Activated naive CD4-positive, alpha-beta T cell treated with anti-CD3 and anti-CD28 coated beads, Interleukin-2, amount 50 U/mL, for 24 hours (primary cell): Measurements from ENCODE around the gene RBM44.
"Not testable (repeated sequence)": the region's sequence is repeated elsewhere in the genome, so short reads cannot be mapped to it uniquely, and the experiment has no call there.

ENCODE experiments used
- H3K27ac Mint-ChIP-seq: one replicate; pipeline ENCODE4 v1.8.0; 2021; ENCODE audit warnings: mild to moderate bottlenecking, mixed read lengths
- H3K27me3 Mint-ChIP-seq: one replicate; pipeline ENCODE4 v1.8.0; 2021; ENCODE audit warnings: mixed read lengths
- H3K36me3 Mint-ChIP-seq: one replicate; pipeline ENCODE4 v1.8.0; 2021; ENCODE audit warnings: mixed read lengths
- H3K4me1 Mint-ChIP-seq: one replicate; pipeline ENCODE4 v1.8.0; 2021; ENCODE audit warnings: mixed read lengths
- H3K4me3 Mint-ChIP-seq: one replicate; pipeline ENCODE4 v1.8.0; 2021; ENCODE audit warnings: mild to moderate bottlenecking, mixed read lengths
- H3K9me3 Mint-ChIP-seq: one replicate; pipeline ENCODE4 v1.8.0; 2021; ENCODE audit warnings: mixed read lengths

The RBM44 gene

DNA sequence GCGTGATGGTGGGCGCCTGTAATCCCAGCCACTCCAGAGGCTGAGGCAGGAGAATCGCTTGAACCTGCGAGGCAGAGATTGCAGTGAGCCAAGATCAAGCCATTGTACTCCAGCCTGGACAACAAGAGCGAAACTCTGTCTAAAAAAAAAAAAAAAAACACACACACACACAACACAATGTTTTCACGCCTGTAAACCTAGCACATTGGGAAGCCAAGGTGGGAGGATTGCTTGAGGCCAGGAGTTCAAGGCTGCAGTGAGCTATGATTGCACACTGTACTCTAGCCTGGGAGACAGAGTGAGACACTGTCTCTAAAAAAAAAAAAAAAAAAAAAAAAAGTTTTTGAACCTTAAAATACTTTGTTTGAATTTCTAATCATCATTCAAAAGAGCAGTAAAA, 33.5 kb upstream of the RBM44 start:
- not testable (repeated sequence) for H3K27me3 Mint-ChIP-seq, H3K27ac Mint-ChIP-seq, H3K9me3 Mint-ChIP-seq, H3K4me1 Mint-ChIP-seq, H3K4me3 Mint-ChIP-seq
- peaks cover 18% of the 10 kb centered on the region for H3K36me3 Mint-ChIP-seq

DNA sequence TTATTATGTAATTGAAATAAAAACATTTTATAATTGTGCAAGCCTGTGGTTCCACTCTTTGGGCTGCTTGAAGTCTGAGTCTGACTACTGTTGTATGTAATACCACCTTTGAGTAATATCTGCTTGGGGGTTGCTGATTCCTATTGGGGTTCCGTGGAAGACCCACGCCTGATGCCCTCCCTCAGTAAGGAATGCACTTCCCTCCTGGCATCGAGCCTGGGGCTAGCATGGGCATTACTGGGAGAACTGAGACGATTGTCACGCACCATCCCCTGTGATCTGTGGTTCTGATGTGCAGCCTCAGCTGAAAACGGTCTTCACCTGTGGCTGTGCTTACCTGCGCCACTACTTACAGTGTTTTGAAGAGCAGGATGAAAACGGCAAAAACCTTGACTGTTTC, 32.7 kb upstream of the RBM44 start:
- peaks cover 16% of the 10 kb centered on the region for H3K36me3 Mint-ChIP-seq
- peak overlapping the region; percentile 21 for H3K27ac Mint-ChIP-seq

DNA sequence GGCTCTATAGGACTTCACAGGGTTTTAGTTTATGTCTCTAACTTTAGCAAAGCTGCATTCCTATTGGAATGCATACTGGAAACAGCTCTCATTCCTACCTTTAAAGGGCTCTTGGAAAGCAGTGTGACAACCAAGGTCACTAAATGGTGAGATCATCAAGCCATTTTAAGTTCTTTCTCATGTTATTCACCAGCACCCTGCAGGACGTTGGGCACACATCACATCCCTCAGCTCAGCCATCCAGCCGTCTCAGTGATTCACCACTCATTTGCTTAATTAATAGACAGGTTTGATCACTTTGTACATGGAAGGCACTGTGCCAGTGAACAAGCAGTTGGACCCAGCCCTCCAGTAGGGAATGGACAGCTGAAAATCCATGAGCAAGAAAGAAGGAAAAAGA, 32.2 kb upstream of the RBM44 start:
- no peaks in the 10 kb centered on the region for H3K9me3 Mint-ChIP-seq
- peaks cover 16% of the 10 kb centered on the region for H3K36me3 Mint-ChIP-seq
- no peak overlapping the region for H3K4me3 Mint-ChIP-seq
- peak overlapping the region; percentile 21 for H3K27ac Mint-ChIP-seq
- no peaks in the 10 kb centered on the region for H3K4me1 Mint-ChIP-seq
- H3K27me3 Mint-ChIP-seq: no peaks in the 10 kb centered on the region

More for the DNA sequence above, 32.7 kb upstream of the RBM44 start:
- no peak overlapping the region for H3K4me3 Mint-ChIP-seq
- no peaks in the 10 kb centered on the region for H3K4me1 Mint-ChIP-seq
- no peaks in the 10 kb centered on the region for H3K27me3 Mint-ChIP-seq
- H3K9me3 Mint-ChIP-seq: no peaks in the 10 kb centered on the region

DNA sequence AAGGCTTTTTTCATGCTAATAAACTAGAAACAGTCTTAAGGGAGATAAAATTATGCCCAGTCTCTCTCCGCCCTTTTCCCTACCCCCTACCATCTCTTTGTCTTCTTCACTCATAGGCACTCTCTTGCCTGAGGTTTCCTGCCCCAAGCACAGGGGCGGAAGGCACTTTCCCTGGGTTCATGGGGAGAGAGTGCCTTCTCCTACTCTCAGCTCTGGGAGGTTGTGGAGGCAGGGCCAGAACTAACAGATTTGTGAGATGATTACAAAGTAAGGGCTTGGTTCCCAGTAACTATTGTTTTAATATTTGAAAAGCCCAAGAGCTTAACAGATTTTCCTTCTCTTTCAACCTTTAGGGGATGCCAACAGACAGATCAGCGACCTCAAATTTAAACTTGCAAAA, 26.1 kb upstream of the RBM44 start:
- Mint-ChIP-seq H3K9me3 (no peaks in the 10 kb centered on the region), H3K27me3 (no peaks in the 10 kb centered on the region), H3K4me1 (no peaks in the 10 kb centered on the region), H3K4me3 (no peak overlapping the region), H3K36me3 (peaks cover 30% of the 10 kb centered on the region), H3K27ac (no peak overlapping the region)

DNA sequence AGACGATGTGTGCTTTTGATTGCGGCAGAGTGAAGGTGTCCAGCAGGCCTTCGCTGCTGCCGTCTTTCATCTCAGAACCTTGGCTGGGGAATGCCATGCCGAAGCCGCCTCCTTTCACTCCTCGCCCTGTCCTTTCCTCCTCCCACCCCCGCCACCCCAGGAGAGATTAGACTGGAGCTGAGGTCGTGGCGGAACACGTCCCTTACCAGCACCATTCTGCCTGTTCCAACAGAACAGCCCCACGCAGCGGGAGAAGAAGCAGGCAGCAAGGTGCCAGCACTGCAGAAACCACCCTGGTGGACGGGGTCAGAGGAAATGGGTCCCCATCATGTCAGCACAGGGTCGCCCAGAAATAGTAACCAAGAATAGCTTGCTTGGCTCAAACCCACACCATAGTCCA, 24.8 kb upstream of the RBM44 start:
- Mint-ChIP-seq H3K36me3 (peaks cover 35% of the 10 kb centered on the region), H3K4me1 (no peaks in the 10 kb centered on the region)

DNA sequence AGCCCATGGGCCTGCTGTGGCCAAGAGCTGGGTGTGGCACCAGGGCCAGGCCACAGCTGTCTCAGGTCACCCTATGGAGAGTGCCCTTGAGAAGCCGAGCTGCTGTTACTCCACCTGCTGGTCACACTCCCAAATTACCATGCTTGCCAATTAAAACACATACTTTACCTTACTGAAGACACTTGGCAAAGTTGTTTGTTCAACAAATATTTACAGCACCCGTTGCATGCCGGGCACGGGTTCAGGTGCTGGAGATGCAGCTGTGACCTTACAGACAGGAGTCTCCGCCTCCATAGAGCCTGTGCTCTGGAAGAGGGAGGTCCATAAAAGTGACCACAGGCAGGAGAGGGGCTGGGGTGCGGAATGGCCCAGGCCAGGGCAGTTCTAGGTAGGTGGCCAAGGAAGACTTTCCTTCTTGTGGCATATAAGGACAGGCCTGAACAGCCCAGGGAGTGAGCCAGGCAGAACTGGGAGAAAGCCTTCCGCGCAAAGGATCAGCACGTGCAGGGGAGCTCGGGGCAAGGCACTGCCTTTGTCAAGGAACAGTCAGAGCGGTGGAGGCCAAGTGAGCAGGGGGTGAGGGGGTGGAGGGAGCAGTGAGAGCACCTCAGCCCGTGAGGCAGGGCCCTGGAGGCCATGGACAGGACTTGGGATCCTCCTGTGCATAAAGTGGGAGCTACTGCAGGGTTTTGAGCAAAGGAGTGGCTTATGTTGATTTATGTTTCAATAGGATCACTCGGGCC, 23.6 kb upstream of the RBM44 start:
- H3K4me3 Mint-ChIP-seq: no peak overlapping the region
- no peak overlapping the region for H3K27ac Mint-ChIP-seq
- peaks cover 36% of the 10 kb centered on the region for H3K36me3 Mint-ChIP-seq

More for the DNA sequence above, 24.8 kb upstream of the RBM44 start:
- Mint-ChIP-seq H3K9me3 (no peaks in the 10 kb centered on the region), H3K4me3 (no peak overlapping the region), H3K27ac (no peak overlapping the region), H3K27me3 (no peaks in the 10 kb centered on the region)

DNA sequence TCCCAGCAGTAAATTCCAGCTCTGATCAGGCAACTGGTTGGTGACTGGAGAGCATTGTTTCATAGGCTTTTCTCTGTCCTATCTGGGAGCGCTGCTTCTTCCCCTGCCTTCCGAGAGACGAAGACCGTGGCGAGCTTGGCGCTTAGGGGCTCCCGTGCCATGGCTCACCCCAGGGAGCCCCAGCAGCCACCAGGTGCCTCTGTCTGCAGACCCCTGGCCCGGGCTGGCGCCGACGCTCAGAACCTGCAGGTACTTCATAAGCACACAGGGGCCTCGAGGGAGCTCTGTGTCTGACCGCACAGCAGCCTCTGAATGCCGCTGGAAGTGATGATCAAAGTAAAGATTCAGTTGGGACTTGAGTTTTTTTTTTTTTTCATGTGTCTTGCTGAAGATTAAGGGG, 19.1 kb upstream of the RBM44 start:
- no peaks in the 10 kb centered on the region for H3K9me3 Mint-ChIP-seq
- peaks cover 46% of the 10 kb centered on the region for H3K36me3 Mint-ChIP-seq
- H3K4me3 Mint-ChIP-seq: no peak overlapping the region
- H3K27me3 Mint-ChIP-seq: no peaks in the 10 kb centered on the region
- H3K27ac Mint-ChIP-seq: no peak overlapping the region
- H3K4me1 Mint-ChIP-seq: no peaks in the 10 kb centered on the region

More for the DNA sequence above, 23.6 kb upstream of the RBM44 start:
- no peaks in the 10 kb centered on the region for H3K4me1 Mint-ChIP-seq
- H3K9me3 Mint-ChIP-seq: no peaks in the 10 kb centered on the region
- H3K27me3 Mint-ChIP-seq: no peaks in the 10 kb centered on the region

DNA sequence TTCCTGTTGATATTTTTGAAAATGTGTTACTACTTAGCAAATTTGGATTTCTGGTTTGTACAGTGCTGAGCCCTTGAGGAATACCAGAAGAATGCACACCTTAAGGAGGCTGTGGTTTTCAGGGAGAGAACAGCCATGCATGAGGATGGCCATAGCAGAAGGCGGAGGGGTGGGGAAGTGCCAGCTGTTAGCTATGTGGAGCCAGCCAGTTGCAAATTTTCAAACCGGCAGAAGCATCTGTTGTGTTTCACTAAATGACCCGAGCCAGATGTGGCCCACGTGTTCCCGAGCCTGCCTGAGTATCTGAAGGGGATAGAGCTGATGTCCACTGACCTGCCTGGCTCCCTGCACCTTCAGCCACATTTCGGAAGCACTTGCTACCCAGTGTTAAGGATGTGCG, 16.4 kb upstream of the RBM44 start:
- Mint-ChIP-seq H3K27me3 (no peaks in the 10 kb centered on the region), H3K27ac (no peak overlapping the region), H3K4me1 (no peaks in the 10 kb centered on the region), H3K9me3 (peaks cover 4% of the 10 kb centered on the region), H3K4me3 (no peak overlapping the region), H3K36me3 (peaks cover 48% of the 10 kb centered on the region)

DNA sequence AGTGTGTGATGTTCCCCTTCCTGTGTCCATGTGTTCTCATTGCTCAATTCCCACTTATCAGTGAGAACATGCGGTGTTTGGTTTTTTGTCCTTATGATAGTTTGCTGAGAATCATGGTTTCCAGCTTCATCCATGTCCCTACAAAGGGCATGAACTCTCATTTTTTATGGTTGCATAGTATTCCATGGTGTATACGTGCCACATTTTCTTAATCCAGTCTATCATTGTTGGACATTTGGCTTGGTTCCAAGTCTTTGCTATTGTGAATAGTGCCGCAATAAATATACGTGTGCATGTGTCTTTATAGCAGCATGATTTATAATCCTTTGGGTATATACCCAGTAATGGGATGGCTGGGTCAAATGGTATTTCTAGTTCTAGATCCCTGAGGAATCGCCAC, 14.9 kb upstream of the RBM44 start:
- not testable (repeated sequence) for H3K4me3 Mint-ChIP-seq, H3K27me3 Mint-ChIP-seq
- H3K36me3 Mint-ChIP-seq: peaks cover 44% of the 10 kb centered on the region

DNA sequence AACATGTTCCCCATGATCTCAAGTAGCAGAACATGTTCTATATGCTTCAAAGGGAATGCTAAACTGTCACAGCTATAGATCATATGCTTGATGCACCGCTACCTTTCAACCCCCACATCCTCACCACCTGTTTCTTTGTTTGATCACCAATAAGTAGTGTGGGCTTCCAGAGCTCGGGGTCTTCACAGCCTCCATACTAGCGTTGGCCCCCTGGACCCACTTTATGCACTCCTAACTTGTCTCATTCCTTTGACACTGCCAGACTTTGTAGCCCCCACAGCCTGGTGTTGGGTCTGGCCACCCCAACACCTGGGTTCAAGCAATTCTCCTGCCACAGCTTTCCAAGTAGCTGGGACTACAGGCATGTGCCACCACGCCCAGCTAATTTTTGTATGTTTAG, 11.6 kb upstream of the RBM44 start:
- Mint-ChIP-seq H3K27ac (no peak overlapping the region), H3K36me3 (peaks cover 29% of the 10 kb centered on the region), H3K4me3 (no peak overlapping the region), H3K9me3 (peaks cover 4% of the 10 kb centered on the region), H3K4me1 (peaks cover 4% of the 10 kb centered on the region), H3K27me3 (no peaks in the 10 kb centered on the region)

More for the DNA sequence above, 14.9 kb upstream of the RBM44 start:
- not testable (repeated sequence) for H3K27ac Mint-ChIP-seq, H3K9me3 Mint-ChIP-seq, H3K4me1 Mint-ChIP-seq

DNA sequence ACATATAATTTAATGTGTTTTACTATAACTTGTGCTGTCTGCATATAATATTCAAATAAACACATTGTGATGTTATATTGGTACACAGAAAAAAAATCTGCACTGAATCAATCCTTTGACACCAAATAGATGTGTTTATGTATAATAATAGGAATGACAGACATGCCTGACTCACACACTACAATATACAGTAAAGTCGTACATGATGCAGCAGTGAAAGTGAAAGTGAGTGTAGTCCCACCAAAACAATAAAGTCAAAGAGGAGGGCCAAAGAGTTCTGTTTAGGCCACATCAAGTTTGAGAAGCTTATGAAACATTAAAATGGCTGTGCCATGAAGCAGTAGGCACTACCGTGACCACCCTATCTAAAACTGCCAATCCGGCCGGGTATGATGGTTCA, 8.2 kb upstream of the RBM44 start:
- H3K27me3 Mint-ChIP-seq: no peaks in the 10 kb centered on the region
- H3K4me3 Mint-ChIP-seq: no peak overlapping the region
- peaks cover 4% of the 10 kb centered on the region for H3K9me3 Mint-ChIP-seq
- peaks cover 4% of the 10 kb centered on the region for H3K4me1 Mint-ChIP-seq
- peaks cover 18% of the 10 kb centered on the region for H3K36me3 Mint-ChIP-seq
- no peak overlapping the region for H3K27ac Mint-ChIP-seq

DNA sequence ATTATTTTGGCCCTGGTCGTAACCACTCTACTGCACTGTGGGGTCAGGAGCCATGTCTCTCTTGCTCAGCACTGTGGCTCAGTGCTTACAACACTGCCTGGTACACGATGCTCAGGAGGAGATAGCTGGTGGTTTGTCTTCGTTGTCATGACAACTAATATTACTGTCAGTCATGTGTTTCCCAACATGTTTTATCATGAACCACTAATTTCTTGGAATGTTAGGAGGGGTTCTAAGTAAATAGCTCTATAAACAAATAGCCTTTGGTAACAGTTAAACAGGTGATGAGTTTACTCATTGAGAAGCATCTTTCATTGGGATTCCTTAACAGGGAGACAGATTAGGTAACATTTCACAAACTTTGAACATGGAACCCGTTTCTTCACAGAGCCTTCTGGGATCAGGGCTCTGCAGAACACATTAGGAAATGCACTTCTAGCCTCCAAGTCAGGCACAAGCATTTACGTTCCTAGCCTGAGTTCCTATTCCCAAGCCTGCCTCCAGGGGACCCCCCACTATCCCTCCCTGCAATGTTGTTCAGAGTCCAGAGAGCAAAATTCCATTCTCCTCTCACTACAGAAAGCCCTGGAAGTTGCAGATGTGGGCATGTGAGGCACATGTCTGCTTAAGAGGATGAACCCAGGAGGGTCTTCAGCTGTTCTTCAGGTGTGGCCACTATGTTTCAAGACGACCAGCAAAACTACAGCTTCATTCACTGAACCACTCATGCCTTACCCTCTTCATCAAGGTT, 6.4 kb upstream of the RBM44 start:
- peaks cover 4% of the 10 kb centered on the region for H3K4me1 Mint-ChIP-seq
- peaks cover 9% of the 10 kb centered on the region for H3K36me3 Mint-ChIP-seq
- H3K27ac Mint-ChIP-seq: peak overlapping the region; percentile 30
- no peaks in the 10 kb centered on the region for H3K9me3 Mint-ChIP-seq
- no peak overlapping the region for H3K4me3 Mint-ChIP-seq
- no peaks in the 10 kb centered on the region for H3K27me3 Mint-ChIP-seq

DNA sequence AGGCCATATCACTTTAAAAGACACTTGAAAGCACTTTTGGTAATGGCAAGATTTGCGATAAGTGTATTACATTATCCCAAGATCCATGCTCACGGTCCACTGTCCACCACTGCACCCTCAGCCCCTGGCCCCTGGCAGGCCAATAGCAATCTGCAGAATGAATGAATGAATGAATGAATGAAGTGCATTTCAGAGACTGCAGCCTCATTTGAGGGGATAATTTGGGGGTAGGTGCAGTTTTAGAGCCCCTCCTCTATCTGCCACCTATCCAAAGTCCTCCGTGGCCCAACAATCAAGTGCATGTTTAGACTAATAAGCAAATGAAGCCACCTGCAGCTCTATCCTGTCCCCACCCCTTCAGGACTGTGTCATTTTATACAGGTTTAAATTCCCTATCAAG, 1.3 kb upstream of the RBM44 start:
- no peaks in the 10 kb centered on the region for H3K4me1 Mint-ChIP-seq
- H3K4me3 Mint-ChIP-seq: no peak overlapping the region
- H3K36me3 Mint-ChIP-seq: no peaks in the 10 kb centered on the region
- H3K27ac Mint-ChIP-seq: no peak overlapping the region
- no peaks in the 10 kb centered on the region for H3K27me3 Mint-ChIP-seq
- H3K9me3 Mint-ChIP-seq: no peaks in the 10 kb centered on the region

DNA sequence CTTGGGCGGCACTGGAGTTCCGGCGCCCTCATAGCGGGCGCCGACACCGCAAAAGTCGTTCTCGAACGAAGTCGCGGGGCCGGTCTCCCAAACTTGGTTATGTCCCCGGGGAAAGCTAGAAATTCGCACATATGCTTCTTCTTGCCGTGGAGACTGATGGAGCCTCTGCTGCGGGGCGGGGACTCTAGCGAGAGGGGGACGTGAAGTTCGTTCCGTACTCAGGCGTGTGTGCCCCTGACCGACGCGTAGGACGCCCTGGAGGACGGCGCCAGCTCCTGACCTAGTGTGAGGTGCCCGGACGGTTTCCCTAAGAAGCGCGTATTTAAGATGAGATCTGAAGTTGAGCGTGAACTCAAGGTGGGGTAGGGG, 465 bp downstream of the RBM44 start:
- Mint-ChIP-seq H3K36me3 (no peaks in the 10 kb centered on the region), H3K9me3 (no peaks in the 10 kb centered on the region), H3K4me1 (no peaks in the 10 kb centered on the region), H3K27me3 (no peaks in the 10 kb centered on the region), H3K4me3 (no peak overlapping the region), H3K27ac (no peak overlapping the region)

DNA sequence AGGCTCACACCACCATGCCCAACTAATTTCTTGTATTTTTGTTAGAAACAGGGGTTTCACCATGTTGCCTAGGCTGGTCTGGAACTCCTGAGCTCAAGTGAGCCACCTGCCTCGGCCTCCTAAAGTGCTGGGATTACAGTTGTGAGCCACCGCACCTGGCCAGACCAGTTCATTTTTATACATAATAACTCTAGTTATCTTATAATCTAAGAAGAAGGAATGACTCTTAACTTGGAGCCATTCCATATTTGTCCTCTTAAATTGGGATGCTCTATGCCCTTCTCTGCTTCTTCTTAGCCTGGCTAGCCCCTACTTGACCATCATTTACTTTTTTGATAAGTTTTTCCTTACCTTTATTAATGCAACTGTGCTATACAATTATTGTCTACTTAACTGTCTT, 2.9 kb downstream of the RBM44 start:
- no peaks in the 10 kb centered on the region for H3K9me3 Mint-ChIP-seq
- H3K27ac Mint-ChIP-seq: no peak overlapping the region
- peaks cover 3% of the 10 kb centered on the region for H3K36me3 Mint-ChIP-seq
- no peak overlapping the region for H3K4me3 Mint-ChIP-seq
- H3K4me1 Mint-ChIP-seq: no peaks in the 10 kb centered on the region
- H3K27me3 Mint-ChIP-seq: peaks cover 1% of the 10 kb centered on the region

DNA sequence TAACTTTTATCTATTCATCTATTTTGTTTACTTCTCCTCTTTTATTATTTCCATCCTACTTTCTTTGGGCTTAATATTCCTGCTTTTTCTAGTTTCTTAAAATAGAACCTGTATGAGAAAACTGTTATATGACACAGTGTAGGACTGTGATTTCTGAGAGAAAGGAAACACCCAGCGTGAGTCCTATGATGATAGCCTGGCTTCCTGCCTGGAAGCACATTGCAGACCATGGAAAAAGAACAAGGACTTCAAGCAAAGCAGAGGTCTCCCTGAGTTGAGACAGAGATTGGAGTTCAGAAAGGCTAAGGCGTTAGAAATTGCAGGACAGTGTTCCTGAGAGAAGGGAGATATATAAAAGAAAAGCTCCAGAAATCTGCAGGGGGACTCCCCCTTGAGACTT, 7.8 kb downstream of the RBM44 start:
- Mint-ChIP-seq H3K4me3 (no peak overlapping the region), H3K36me3 (peaks cover 3% of the 10 kb centered on the region), H3K27me3 (peaks cover 3% of the 10 kb centered on the region), H3K9me3 (no peaks in the 10 kb centered on the region), H3K27ac (no peak overlapping the region), H3K4me1 (no peaks in the 10 kb centered on the region)
